Activated CD4-positive, alpha-beta T cell treated with anti-CD3 and anti-CD28 coated beads for 1 hour (primary cell): Measurements from ENCODE around the gene NGEF.

Source experiments
- DNase-seq: peaks from one replicate; pipeline ENCODE4 v3.0.0-alpha.2; 2020

Gene NGEF

GRCh38 chr2:232894251-232894650 is 118.8 kb downstream of the NGEF start:
- DNase-seq = no peak

- no peak for DNase-seq
Observed at GRCh38 chr2:232893834-232894233, 119.2 kb downstream of the NGEF start.

- no peak for DNase-seq
Observed at GRCh38 chr2:232892843-232893242, 120.2 kb downstream of the NGEF start.

- DNase-seq = no peak
Observed at GRCh38 chr2:232892221-232892620, 120.8 kb downstream of the NGEF start.

GRCh38 chr2:232891621-232892071 is 121.4 kb downstream of the NGEF start:
- DNase-seq = no peak

GRCh38 chr2:232890896-232891601 is 122.0 kb downstream of the NGEF start:
- DNase-seq = no peak

GRCh38 chr2:232890536-232890895 is 122.5 kb downstream of the NGEF start:
- no peak for DNase-seq

GRCh38 chr2:232889876-232890401 is 123.1 kb downstream of the NGEF start:
- no peak for DNase-seq

GRCh38 chr2:232888839-232889529 is 124.1 kb downstream of the NGEF start:
- DNase-seq = no peak

- no peak for DNase-seq
Observed at GRCh38 chr2:232888099-232888836, 124.8 kb downstream of the NGEF start.

- DNase-seq = no peak
Observed at GRCh38 chr2:232887171-232887850, 125.7 kb downstream of the NGEF start.

- no peak for DNase-seq
Observed at GRCh38 chr2:232886632-232887031, 126.4 kb downstream of the NGEF start.

GRCh38 chr2:232886176-232886575 is 126.9 kb downstream of the NGEF start:
- no peak for DNase-seq

- no peak for DNase-seq
Observed at GRCh38 chr2:232885264-232885961, 127.6 kb downstream of the NGEF start.

GRCh38 chr2:232884549-232885263 is 128.3 kb downstream of the NGEF start:
- no peak for DNase-seq

GRCh38 chr2:232884001-232884421 is 129.0 kb downstream of the NGEF start:
- no peak for DNase-seq

- no peak for DNase-seq
Observed at GRCh38 chr2:232883116-232883721, 129.8 kb downstream of the NGEF start.

GRCh38 chr2:232882505-232883115 is 130.4 kb downstream of the NGEF start:
- no peak for DNase-seq

GRCh38 chr2:232882085-232882484 is 131.0 kb downstream of the NGEF start:
- no peak for DNase-seq

GRCh38 chr2:232880764-232881351 is 132.2 kb downstream of the NGEF start:
- no peak for DNase-seq
